GOT3 (cell line): Measurements from ENCODE around the gene ITGBL1.

ENCODE experiments used
- DNase-seq: peaks from one replicate; lab custom pipeline; 2025; ENCODE audit warnings: mixed read lengths; lab: John Stamatoyannopoulos, UW

ITGBL1 gene

DNA sequence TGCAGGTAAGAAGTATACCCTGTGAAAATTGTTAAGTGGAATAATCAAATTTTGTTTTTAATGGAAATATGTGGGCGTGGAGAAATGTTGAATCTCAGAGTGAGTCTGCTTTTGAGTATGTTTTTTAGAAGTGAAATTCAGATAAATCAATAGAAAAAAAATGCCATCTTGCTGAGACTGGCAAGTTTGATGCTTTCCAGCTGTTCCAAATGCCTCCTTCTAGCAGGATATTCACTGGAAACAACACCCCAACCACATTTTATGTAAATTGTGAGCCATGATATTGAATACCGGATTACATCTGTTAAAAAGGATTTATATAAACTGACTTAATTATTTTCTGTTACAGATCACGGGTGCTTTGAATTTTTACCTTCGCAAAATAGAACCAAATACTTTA lies 115.4 kb downstream of the ITGBL1 start:
- DNase-seq: no peak

DNA sequence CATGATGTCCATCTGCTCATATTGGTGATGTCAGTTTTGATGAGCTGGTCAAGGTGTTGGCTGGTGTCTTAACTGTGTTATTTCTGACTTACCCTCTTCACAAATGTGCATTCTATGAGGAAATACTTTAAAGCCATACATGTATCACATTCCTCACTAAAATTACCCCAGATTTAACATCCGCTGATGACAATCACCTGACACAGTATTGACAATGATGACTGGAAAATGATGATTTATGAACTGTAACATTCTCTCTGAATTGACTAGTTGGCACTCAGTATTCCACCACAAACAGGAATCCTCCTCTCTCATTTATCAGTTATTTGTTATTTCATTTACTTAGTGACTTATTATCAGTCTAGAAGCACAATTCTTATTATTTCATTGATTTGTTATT lies 117.3 kb downstream of the ITGBL1 start:
- DNase-seq: no peak

DNA sequence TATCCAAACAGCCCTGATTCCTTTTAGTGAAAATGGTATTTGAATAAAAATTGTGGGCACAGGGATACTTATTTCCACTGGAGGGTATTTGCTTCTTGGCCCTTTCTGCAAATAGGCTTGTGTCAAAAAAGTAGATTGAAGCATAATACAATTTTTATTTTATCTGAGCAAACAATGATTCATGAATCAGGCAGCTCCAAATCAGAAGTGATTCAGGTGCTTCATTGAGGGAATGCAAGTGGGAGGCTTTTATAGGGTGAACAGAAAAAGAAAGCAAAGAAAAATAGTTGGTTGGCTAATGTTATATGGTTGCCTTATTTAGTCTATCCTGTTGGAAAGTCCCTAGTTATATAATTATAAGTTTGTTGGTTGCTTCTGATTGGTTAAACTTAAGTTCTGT lies 117.9 kb downstream of the ITGBL1 start:
- no peak for DNase-seq

DNA sequence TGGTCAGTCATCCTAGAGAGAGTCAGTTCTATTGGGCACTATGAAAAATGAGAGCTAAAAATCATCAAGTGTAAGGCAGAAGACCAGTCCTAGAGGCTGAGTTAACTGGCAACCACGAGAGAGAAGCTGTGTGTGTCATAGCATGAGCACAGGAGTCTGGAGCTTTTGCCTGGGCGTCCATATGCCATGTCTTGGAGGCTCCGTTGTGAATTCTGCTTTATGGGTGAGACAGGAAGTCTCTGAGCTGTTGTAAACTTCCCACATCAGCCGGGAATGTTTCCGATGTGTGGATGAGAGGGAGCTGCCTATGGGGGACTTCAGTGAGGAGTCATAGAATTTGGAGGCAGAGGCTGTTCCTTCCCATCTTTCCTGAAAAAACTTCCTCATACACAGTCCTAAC lies 120.0 kb downstream of the ITGBL1 start:
- DNase-seq: no peak

DNA sequence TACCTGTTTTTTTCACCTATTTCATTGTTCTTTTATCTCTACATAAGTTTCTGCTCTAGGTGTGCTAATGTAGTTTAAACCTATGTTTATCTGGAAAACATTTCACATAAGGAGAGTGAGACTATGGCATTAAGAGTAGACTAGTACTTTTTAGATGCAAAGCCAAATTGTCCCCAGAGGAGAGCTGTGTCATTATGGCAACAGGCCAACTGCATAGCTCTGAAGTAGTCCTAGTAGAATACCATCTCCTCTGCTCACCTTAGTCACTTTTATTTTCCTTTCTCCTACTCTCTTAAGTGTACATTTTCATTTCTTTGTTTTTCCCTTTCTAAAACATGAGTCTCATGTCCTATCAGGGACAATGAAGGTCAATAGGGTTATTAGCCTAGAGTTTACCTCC lies 123.1 kb downstream of the ITGBL1 start:
- DNase-seq: no peak

DNA sequence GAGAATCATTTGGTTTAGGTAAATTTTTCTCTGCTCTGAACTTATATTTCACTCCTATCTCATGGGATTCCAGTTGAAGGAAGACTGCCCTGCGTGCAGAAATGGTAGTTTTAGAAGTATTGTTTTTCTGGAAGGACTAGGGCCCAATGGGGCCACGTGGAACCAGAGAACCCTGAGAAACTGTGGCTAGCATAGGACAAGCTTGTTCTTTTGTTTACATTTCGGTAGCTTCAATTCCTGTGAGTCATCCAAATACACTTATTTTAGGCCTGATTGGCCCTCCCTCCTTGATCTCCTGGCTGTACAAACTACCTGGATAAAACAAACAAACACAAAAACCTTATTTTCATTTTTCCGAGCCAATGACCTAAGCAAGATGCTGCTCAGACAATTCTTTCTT lies 124.0 kb downstream of the ITGBL1 start:
- no peak for DNase-seq

DNA sequence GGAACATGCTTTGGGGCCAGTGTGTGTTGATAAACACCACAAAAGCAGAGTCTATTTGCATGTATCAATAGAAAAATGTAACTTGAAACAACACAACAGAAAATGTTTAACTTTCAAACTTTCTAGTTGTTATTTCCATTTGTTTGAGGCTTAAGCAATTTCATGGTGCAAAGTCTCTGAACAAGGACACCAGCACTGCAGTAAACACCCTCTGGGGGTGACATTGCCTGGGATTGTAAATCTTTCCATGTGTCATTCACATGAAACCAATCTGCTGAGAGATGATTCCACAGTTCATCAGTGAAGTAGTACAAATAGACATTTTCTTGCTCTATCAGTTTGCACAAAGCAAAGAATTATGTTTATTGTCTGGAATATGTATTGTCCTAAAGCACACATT lies 124.5 kb downstream of the ITGBL1 start:
- no peak for DNase-seq

DNA sequence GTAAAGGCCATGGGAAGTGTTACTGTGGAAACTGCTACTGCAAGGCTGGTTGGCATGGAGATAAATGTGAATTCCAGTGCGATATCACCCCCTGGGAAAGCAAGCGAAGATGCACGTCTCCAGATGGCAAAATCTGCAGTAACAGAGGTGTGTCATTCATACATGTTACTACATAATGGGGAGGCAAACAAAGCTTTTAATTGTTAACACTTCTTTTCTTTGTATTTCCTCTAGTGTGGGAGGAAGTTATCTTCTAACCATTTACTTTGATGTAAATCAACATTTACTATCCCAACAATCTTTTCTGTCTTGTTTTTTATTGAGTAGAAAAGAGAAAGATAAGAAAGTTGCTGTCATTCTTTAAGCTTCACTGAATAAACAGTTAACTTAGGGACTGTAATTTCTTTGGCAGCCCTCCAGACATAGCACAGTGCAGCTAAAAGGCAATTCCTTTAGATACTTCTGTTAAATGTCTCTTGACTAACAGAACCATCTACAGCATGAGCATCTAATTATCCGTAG lies 126.9 kb downstream of the ITGBL1 start:
- no peak for DNase-seq

DNA sequence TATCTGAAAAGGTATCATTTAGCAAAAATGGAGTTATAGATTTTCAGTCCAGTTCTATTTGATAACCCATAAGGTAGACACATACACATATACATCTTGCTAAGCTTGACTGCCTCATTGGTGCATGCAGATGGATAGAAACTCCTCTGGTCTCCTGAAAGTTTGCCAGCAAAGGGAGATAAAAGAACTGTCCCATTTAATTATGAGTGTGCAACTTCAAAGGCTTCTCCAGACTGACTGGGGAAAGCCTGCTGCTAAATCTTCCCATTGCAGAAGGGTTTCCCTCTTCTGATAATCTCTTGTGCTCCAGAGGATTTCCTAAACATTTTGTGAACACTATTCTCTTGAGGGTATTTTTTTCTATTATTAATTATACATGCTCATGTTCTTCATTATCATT lies 131.9 kb downstream of the ITGBL1 start:
- no peak for DNase-seq

DNA sequence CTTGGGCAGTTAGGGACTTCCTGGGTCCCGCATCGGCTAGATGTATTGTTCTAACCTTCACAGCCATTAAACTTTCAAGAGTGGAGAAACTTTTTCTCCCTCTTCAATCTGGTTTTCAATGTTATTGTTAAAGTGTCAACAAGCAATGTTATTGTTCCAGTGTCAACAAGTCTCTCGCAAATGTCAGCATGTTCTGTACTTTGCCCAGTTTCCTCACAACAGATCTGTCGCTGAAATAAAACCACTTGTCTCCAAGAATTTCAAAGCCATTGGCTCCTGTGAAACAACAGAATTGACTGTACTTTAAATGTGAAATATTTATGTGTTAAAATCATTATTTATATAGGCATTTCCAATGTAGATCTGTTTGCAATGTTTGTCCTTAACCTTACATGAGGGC lies 138.0 kb downstream of the ITGBL1 start:
- DNase-seq: no peak

DNA sequence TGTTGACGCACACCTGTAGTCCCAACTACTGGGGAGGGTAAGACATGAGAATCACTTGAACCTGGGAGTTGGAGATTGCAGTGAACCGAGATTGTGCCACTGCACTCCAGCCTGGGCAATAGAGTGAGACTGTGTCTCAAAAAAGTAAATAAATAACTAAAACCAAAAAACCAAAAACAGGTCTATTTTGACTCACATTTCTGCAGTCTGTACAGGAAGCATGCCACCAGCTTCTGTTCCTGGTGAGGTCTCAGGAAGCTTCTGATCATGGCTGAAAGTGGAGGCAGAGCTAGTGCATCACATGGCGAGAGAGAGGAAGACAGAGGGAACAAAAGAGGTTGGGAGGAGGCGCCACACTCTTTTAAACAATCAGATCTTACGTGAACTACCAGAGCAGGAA lies 142.5 kb downstream of the ITGBL1 start:
- DNase-seq: no peak

DNA sequence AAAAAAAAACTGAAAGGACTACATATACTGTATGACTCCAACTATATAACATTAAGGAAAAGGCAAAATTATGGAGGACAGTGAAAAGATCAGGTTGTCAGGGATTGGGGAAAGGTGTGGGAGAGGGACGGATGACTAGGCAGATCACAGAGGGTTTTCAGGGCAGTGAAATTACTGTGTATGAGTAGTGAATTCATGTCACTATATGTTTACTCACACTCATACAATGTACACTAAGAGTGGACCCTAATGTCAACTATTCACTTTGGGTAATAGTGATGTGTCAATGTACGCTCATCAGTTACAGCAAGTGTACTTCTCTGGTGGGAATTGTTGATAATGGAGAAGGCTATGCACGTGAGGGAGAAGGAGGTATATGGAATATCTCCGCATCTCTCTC lies 144.3 kb downstream of the ITGBL1 start:
- no peak for DNase-seq

DNA sequence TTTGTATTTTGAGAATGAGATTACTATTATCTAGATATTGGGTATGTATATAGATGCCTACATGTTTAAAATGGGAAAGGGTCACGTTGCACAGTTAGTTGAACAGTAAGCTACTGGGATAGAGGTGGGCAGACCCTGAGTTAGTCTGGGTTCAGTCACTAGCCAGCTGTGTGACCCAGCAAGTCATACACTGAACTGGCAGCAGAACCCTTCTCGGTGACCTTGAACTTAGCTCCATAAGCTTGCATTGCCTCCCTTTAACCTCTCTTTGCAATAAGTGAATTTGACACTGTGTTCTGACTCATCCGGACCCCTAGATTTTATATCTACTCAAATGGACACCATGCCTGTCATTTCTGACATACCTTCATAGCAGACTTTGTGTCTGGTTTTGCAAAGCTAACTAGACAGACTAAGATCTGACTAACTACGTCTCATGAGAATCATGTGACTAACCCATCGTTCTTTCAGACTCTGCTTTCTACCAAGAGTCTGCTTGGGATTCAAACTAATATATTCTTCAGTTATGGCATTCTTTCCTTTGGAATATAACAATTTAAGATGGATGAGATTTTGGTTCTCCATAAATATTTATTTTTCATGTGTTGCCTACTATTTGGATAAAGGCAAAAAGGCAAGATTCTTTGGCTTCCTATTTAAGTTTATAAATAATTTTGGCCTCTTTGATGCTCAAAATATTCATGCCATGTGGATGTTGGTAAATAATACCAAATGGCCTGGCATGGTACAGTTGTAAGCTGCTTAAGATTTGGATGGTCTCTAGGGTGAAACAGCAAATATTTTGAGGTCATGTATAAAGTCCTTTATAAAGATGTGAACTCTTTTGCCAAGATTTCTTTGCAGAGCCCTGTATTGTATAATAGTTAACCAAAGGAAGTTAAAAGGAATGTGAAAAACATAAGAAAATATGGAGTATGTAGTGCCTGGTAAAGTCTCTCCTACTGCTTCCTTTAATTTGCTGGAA lies 159.3 kb downstream of the ITGBL1 start:
- DNase-seq: no peak

DNA sequence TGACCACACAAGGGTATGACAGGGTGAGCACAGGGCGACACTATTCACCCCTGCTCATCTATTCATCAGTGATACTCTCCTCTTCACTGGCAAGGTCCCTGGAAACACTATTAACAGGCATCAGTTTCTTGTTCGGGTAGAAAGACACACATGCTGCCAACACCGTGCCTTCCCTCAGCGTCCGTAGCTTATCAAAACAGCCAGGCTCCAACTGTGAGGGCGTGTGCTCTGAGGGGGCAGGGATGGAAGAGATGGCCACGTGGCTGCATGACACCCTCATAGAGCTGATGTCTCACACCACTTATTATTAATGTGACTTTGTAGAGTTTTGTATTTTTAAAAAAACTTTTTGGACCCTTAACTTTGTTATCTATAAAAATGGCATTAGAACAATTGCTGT lies 160.3 kb downstream of the ITGBL1 start:
- DNase-seq: no peak

DNA sequence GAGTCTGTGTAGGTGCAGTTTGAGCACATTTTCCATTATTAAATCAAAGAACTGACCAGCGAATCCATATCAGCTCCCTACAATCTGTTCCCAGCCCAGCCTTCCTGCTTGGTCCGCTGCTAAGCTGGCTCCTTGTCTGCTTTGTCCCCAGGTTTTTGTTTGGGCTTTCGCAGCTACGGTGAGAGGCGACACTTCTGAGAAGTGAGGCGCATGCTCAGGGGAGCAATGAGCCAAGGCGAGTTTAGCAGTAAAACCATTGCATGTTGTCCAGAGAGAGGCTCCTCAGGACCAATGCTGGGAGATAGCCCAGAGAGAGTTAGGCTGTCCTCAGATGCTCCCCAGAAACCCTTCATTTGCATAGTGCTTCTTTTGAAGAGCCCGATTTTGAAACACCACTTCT lies 162.0 kb downstream of the ITGBL1 start:
- no peak for DNase-seq

DNA sequence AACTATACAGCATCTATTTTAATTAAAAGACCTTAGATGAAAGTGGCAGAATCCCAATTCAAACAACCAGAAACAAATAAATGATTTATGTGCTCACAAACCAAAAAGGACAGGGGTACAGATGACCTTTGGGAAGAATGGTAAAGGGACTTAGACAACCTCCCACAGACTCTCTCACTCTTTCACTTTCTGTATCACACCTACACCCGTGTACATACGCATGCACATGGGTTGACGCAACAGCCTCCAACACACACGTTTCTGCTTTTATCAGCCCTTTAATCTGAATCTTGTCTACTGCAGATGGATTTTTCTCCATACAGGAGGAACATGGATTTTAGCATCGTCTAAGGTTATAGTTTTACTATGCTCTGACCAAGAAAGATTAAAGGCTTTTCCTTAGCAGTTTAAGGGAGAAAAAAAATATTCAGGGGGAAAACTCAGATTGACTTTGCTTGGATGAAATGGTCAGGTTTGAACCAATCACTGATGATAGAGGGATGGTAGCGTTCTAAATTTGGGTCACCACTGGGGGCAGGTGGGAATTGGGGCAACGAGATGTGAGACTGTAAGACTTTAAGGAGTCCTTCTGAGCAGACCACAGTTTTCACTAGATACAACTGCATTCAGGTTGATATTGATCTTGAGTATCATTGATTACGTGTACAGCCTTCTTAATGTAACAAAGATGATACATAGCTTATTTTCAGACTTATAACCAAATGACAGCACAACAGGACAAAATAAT lies 166.1 kb downstream of the ITGBL1 start:
- no peak for DNase-seq

DNA sequence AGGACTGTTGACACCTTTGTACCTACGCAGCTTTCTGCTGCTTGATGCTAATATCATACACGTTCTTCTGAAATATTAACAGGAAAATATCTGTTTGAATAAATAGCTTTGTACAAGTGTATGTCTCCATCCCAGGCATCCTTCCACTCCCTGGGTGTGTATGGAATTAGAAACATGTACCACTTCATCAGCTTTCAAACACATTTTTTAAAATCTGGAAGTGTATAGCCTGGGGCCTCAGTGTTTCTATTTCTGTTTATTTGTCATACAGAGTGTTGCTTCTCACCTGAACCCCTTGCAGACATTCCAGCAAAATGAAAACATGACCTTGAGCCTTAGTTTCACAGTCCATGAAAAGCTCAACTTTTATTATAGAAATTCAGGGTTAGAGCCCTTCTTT lies 168.6 kb downstream of the ITGBL1 start:
- DNase-seq: no peak

DNA sequence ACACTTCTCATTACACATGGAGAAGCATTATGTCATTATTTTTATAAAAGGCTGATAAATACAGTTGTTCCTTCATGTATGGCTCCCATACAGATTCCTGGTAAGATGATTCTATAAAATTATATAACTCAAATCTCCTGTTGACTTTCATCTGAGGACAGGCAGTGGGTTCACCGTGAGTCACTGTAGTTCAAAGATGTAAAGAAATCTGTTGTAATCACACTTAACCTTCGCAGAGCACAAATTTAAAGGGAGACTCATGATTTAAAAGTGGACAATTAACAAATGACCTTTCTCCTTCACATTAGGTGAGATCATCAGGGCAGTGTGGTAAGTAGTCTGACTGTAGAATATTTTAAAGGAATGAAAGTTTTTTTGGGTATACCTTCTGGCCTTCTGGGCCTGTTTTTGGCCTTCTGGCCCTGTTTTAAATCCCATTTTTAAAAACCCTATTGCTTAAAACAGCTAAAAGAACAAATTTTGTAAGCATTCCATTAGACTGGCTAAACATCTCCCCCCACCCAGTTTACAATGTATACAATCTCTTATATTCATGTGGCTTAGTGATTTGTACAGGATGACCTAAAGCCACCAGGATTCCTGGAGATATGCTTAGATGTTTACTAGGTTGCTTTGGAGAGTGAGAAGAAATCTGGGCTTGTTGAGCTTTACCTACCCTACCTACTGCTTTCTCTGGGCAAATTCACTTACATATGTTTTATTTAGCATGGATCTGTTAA lies 171.2 kb downstream of the ITGBL1 start:
- DNase-seq: no peak

DNA sequence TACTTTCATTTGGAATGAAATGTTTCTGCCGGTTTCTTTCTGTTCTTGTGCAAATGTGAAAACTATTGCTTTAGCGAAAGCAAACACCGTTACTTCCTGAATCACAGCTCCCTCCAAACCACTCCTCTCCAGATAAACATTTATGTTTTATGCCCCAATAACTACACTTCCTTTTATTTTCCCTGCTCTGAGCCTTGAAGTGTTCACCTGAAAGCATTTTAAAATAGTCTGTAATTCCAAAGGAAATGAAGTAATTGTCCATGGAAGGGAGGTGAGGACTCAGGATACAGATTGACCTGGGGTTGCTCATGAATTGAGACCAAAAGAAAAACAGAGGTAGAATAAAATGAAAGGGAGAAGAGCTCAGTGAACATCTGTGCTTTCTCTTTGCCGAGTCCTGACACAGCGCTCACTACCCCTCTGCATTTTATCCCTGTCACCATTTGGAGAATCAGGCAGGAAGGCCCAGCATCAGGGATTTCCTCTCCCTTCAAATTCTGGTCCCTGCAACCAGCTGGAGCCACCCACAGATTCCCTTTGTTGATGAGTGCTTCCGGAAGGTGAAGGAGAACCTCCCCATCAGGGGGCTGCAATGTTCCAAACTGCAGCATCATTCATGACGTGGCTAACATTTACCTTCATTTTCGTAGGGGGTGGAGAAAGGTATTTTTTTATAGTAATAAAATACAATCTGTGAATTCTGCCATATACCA lies 171.9 kb downstream of the ITGBL1 start:
- no peak for DNase-seq

DNA sequence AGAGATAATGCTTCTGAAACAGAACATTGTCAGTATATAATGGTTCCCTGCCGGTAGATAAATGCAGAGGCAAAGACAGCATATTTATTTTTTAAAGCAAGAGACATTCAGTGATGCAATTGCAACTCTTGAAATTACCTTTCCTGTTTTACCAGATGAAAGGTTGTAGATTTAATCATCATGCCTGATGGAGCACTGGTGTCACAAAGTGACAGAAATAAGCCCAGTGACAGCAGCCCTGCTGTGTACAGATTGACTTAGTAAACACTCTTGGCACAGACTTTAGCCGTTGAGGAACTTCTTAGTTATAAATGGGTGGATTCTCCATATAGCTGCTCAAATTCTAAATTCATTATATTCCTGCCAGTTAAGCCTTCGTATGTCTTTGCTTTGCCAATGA lies 172.5 kb downstream of the ITGBL1 start:
- DNase-seq: no peak

DNA sequence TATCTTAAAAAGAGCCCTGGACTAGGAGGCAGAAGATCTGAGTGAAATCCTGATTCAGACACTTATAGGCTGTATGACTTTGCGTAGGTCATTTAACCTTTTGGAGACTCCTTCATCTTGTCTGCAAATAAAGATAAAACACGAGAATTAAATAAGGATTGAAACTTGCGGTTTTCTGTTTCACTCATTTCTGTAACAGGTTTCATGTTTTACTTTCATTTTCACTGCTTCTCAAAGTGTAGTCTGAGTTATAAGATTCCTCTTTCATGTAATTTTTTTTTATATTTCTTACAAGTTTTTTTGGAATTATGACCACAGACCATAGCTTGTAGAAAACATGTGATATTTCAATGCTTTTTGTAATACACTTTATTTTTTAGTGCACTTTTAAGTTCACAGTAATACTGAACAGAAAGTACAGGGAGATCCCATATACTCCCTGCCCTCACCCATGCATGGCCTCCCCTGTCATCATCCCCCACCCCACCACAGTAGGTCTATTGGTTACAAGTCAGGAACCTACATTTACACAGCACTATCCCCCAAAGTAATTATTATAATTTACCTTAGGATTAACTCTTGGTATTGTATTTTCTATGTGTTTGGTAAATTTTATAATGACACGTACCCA lies 174.6 kb downstream of the ITGBL1 start:
- no peak for DNase-seq
